Loucy (cell line): Measurements from ENCODE around the gene USP7.

ENCODE experiments used
- H2AFZ ChIP-seq: fragments of 200-600 bp; sonication (generic); 2 replicates; pipeline ENCODE4 v1.6.0; 2016; ENCODE audit warnings: antibody characterized with exemption, mild to moderate bottlenecking, low read length, moderate library complexity
- H3F3A ChIP-seq: fragments of 200-600 bp; 2 replicates; pipeline ENCODE4 v1.6.0; 2016; ENCODE audit warnings: antibody characterized with exemption, low read depth, mild to moderate bottlenecking
- H3K27me3 ChIP-seq: fragments of 200-600 bp; sonication (generic); 2 replicates; pipeline ENCODE4 v1.6.1; 2014; ENCODE audit warnings: low read length, mild to moderate bottlenecking; ENCODE audit not compliant: insufficient read depth, poor library complexity, severe bottlenecking
- H3K36me3 ChIP-seq: fragments of 200-600 bp; sonication (generic); 2 replicates; pipeline ENCODE4 v1.6.1; 2016; ENCODE audit warnings: low read length; ENCODE audit not compliant: insufficient read depth
- H3K4me1 ChIP-seq: fragments of 200-600 bp; sonication (generic); 2 replicates; pipeline ENCODE4 v1.5.1; 2014; ENCODE audit warnings: low read length, mild to moderate bottlenecking; ENCODE audit not compliant: insufficient read depth, poor library complexity, severe bottlenecking
- H3K4me2 ChIP-seq: fragments of 200-600 bp; sonication (generic); 2 replicates; pipeline ENCODE4 v1.6.0; 2014; ENCODE audit warnings: antibody characterized with exemption, low read length, low read depth, mild to moderate bottlenecking; ENCODE audit not compliant: poor library complexity, severe bottlenecking
- H3K4me3 ChIP-seq: fragments of 200-600 bp; sonication (generic); 2 replicates; pipeline ENCODE4 v1.5.1; 2014; ENCODE audit warnings: low read length, mild to moderate bottlenecking, mixed read lengths; ENCODE audit not compliant: poor library complexity, severe bottlenecking
- H3K79me2 ChIP-seq: fragments of 200-600 bp; sonication (generic); 2 replicates; pipeline ENCODE4 v1.6.1; 2014; ENCODE audit warnings: low read length; ENCODE audit not compliant: insufficient read depth
- H3K9ac ChIP-seq: fragments of 200-600 bp; sonication (generic); 2 replicates; pipeline ENCODE4 v1.6.0; 2014; ENCODE audit warnings: mild to moderate bottlenecking, low read depth, low read length, moderate library complexity; ENCODE audit not compliant: poor library complexity, severe bottlenecking
- H3K9me2 ChIP-seq: fragments of 200-600 bp; sonication (generic); replicated peaks from 2 replicates; pipeline ENCODE4 v1.6.1; 2016; ENCODE audit warnings: low read depth, low read length, mixed read lengths
- H3K9me3 ChIP-seq: fragments of 200-600 bp; sonication (generic); 2 replicates; pipeline ENCODE4 v1.6.1; 2014; ENCODE audit warnings: mild to moderate bottlenecking, antibody characterized with exemption, low read length, low read depth; ENCODE audit not compliant: insufficient read depth
- H4K20me1 ChIP-seq: fragments of 200-600 bp; sonication (generic); 2 replicates; pipeline ENCODE4 v1.6.0; 2014; ENCODE audit warnings: antibody characterized with exemption, low read length, mild to moderate bottlenecking; ENCODE audit not compliant: insufficient read depth, poor library complexity, severe bottlenecking
- CTCF ChIP-seq: fragments of 200-600 bp; sonication (generic); conservative IDR thresholded peaks from 2 replicates; pipeline ENCODE4 v1.5.1; 2014; ENCODE audit warnings: mild to moderate bottlenecking, antibody characterized with exemption, low read length
- EZH2phosphoT487 ChIP-seq: fragments of 200-600 bp; IDR thresholded peaks from 2 replicates; pipeline ENCODE4 v1.6.1; 2018; ENCODE audit warnings: antibody characterized with exemption, mild to moderate bottlenecking, moderate library complexity, borderline replicate concordance

Gene USP7

DNA sequence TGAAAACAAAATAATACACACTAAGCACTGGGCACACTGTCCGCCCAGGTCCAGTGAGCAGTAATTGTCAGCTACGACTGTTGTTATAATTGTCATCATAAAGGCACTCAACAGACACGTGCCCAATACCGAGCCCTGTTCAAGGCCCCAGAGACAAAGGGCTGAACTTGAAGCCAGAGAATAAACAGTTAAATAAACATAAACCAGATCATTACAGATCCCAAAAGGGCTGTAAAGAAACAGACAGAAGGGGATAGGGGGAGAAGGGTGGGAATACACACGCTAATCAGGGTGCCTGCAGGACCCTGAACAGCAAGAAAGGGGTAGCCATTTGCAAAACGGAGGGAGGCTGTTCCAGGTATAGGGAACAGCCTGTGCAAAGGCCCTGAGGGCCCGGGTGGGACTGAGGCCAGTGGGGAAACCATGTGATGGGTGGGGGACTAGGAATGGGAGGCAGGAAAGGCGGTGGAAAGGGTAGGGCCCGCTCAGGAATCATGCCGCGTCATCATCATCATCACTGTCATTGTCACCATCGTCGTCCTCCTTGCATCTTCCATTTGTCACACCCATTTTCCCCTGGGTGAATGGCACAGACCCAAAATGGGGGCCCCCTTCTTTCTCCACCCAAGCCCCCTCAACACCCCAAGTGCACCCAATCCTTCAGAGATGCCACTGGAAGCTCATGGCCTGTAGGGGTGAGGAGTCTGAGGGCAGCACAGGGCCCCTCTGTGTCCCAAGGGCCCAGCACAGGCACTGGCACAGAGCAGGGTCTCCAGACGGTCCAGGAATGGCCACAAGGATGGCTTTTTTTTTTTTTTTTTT lies 101.2 kb downstream of the USP7 start:
- H3K27me3 ChIP-seq, result no peaks in the 10 kb centered on the region
- no peak overlapping the region for H3K4me3 ChIP-seq
- peaks cover 34% of the 10 kb centered on the region for H4K20me1 ChIP-seq
- H3K9ac ChIP-seq, result no peak overlapping the region
- peaks cover 7% of the 10 kb centered on the region for H3K4me1 ChIP-seq
- no peak overlapping the region for H2AFZ ChIP-seq
- H3K79me2 ChIP-seq, result peaks cover 83% of the 10 kb centered on the region
- H3K9me2 ChIP-seq, result no peaks in the 10 kb centered on the region
- no peaks in the 10 kb centered on the region for H3F3A ChIP-seq
- H3K4me2 ChIP-seq, result no peak overlapping the region
- H3K9me3 ChIP-seq, result no peaks in the 10 kb centered on the region
- H3K36me3 ChIP-seq, result peaks cover 12% of the 10 kb centered on the region; the same call in 1 of the 2 replicates
- TF ChIP-seq EZH2phosphoT487, result no peak
- no peak for TF ChIP-seq CTCF

- no peaks in the 10 kb centered on the region for H3K9me2 ChIP-seq
- peaks cover 28% of the 10 kb centered on the region for H4K20me1 ChIP-seq
- H3F3A ChIP-seq, result no peaks in the 10 kb centered on the region
- H3K4me2 ChIP-seq, result no peak overlapping the region
- H2AFZ ChIP-seq, result no peak overlapping the region
- no peaks in the 10 kb centered on the region for H3K9me3 ChIP-seq
- H3K36me3 ChIP-seq, result peaks cover 13% of the 10 kb centered on the region; the same call in 1 of the 2 replicates
- no peak overlapping the region for H3K4me3 ChIP-seq
- peaks cover 75% of the 10 kb centered on the region for H3K79me2 ChIP-seq
- no peak overlapping the region for H3K9ac ChIP-seq
- peaks cover 7% of the 10 kb centered on the region for H3K4me1 ChIP-seq
- H3K27me3 ChIP-seq, result no peaks in the 10 kb centered on the region
- no peak for TF ChIP-seq CTCF
- TF ChIP-seq EZH2phosphoT487, result no peak
Measured at GRCh38 chr16:8861563-8862308, 102.0 kb downstream of the USP7 start.

DNA sequence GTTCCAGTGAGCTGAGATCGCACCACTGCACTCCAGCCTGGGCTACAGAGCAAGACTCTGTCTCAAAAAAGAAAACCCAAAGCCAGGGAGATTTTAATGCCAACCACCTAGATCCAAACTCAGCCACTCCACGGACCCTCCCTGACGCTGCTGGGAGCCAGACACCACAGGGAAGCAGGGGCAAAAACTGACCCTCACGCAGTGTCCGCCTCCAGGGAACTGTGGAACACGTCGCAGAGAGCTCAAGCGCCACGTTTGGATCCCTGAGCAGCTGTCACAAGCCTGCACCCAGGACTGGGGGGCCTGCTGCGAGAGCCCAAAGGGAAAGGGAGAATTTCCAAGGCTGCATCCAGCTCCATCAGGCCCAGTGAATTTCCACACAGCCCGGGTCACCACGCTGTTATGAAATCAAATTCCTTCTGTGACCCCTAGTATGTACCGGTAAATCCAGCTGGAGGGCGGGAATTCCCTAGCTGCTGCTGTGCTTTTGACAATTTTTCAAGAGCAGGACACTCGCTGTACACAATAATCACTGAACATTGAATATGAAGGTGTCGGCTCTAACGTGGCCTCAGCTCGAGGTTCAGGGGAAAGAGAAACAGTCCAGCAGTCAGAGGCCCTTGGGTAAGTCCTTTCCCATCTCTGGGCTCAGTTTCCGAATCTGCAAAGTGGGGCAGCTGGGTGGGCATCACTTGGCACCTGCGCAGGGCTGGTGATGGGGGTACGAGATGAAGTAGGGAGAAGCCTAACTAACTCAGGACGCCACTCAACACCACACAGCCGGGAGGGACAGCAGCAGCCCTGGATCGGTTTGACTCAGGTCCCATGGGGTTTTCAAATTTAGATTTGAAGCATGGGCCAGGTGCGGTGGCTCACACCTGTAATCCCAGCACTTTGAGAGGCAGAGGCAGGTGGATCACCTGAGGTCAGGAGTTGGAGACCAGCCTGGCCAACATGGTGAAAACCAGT lies 103.5 kb downstream of the USP7 start:
- no peaks in the 10 kb centered on the region for H3K9me2 ChIP-seq
- H3K27me3 ChIP-seq, result no peaks in the 10 kb centered on the region
- H3K4me3 ChIP-seq, result no peak overlapping the region
- H2AFZ ChIP-seq, result no peak overlapping the region
- no peaks in the 10 kb centered on the region for H3K9me3 ChIP-seq
- peaks cover 15% of the 10 kb centered on the region for H4K20me1 ChIP-seq
- peaks cover 59% of the 10 kb centered on the region for H3K79me2 ChIP-seq
- H3K4me1 ChIP-seq, result peaks cover 7% of the 10 kb centered on the region
- no peak for TF ChIP-seq CTCF
- TF ChIP-seq EZH2phosphoT487, result no peak
- peaks cover 27% of the 10 kb centered on the region; the same call in 1 of the 2 replicates for H3K36me3 ChIP-seq
- H3K4me2 ChIP-seq, result no peak overlapping the region
- no peak overlapping the region for H3K9ac ChIP-seq
- no peaks in the 10 kb centered on the region for H3F3A ChIP-seq
